Inflammatory macrophage (primary cell): ENCODE results near the gene GALNT9.
"Not testable (repeated sequence)": the region's sequence is repeated elsewhere in the genome, so short reads cannot be mapped to it uniquely, and the experiment has no call there.

Experiments
- DNase-seq, 2 donors: peaks; one replicate each; pipeline ENCODE4 v3.0.0-alpha.2; 2020 to 2022

Gene GALNT9

GRCh38 chr12:132263451-132264049 lies 65.8 kb downstream of the GALNT9 start:
- DNase-seq = no peak

- no peak for DNase-seq
Observed at GRCh38 chr12:132263061-132263360, 66.4 kb downstream of the GALNT9 start.

- no peak for DNase-seq
Observed at GRCh38 chr12:132262256-132263060, 66.9 kb downstream of the GALNT9 start.

- DNase-seq = no peak
Observed at GRCh38 chr12:132261328-132262138, 67.9 kb downstream of the GALNT9 start.

- no peak for DNase-seq
Observed at GRCh38 chr12:132260721-132261120, 68.7 kb downstream of the GALNT9 start.

DNA sequence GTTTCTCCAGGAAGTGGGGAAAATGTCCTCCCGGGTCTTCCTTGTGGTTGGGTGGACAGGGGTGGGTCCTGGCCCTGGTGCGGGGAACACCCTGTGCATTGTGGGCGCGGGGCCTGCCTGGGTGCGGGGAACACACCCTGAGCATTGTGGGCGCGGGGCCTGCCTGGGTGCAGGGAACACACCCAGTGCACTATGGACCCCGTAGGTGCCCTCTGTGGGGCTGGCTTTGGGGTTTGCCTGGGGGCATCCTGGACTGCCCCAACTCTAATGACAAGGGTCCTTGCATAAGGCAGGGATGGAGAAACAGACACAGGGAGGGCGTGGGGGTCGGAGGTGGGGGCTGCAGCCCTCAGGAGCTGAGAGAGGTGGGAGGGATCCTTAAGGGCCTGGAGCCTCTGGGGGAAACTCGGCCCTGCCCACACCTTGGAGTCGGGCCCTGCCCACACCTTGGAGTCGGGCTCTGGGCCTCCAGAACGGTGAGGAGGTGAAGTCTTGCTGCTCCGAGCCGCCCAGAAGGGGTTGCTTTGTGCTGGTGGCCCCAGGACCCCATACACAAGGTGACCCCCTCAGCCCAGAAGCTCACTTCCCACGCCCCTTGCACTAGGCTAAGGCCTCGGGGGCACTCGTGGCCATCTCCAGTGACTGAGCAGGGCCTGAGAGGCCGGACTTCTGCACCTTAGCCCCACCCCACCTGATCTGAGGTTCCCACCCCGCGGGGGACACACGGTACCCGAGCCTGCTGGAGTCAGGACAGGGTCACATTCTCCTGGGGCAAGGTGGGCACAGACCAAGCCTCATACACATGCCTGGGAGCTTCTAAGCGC lies 69.3 kb downstream of the GALNT9 start:
- no peak for DNase-seq

GRCh38 chr12:132259364-132259871 lies 70.0 kb downstream of the GALNT9 start:
- DNase-seq = no peak

GRCh38 chr12:132258543-132258942 lies 70.8 kb downstream of the GALNT9 start:
- no peak for DNase-seq

DNA sequence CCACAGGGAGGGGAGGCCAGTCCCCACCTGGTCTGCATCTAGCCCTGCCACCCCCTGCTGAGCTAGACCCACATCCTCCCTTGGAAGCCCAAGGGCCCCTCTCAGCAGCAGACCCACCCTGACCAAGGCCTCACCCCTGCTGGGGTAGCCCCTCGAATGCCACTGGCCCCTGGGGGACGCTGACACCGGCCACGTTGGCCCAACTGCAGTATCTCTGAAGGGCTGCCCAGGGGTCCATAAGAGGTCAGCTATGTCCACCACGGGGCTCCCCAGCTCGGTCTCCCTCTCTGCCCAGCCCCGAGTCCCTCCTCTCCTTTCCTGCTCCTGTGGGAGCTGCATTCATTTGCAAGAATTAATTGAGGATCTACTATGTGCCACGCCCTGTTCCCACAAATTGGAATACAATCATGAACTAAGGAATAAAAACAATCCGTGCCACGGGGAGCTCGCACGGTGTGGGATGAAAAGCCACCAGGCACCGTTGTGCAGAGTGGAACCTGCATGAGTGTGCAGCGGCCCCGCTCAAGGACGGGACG lies 71.4 kb downstream of the GALNT9 start:
- DNase-seq = no peak

DNA sequence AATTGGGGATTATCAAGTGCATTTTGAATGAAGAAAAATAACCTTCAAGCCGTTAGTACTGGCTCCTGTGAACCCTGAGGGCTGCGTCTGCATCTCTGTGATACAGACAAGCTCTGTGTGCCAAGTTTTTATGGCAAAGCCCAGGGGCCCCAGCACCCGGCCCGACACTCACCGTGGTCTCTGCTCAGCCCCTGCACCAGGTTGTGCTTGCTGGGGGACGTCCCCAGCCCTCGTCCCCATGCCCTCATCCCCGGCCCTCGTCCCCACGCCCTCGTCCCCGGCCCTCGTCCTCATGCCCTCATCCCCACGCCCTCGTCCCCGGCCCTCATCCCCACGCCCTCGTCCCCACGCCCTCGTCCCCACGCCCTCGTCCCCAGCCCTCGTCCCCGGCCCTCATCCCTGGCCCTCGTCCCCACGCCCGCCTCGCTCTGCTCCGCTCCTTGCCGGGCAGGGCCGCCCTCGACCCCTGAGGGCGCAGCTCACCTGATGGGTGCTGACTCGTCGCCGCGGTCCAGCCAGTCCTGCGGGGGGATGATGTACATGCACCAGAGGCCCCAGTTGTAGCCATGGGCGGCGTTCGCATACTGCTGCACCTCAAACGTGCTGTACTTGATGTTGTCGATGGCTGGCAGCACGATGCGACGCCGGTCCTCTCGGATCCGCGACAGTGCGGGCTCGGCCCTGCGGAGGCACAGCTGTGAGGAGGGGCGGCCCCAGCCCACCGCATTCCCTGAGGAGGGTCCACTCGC lies 72.0 kb downstream of the GALNT9 start:
- no peak for DNase-seq

DNA sequence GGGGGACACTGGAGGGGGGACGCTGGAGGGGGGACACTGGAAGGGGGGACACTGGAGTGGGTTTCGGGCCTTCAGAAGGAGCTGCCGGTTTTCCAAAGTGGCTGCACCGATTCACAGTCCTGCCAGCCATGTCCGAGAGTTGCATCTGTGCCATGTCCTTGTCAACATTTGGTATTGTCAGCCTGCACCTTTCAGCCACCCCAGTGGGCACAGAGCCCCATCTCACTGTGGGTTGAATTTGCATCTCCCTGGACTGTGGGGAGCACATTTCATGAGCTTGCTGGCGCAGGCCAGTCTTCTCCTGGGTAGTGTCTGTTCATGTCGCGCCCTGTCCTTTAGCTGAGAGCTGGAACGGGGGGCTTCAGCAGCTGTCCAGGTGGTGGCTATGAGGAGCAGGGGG lies 72.7 kb downstream of the GALNT9 start:
- DNase-seq = no peak

- DNase-seq = no peak
Observed at GRCh38 chr12:132255642-132256041, 73.7 kb downstream of the GALNT9 start.

- no peak for DNase-seq
Observed at GRCh38 chr12:132253698-132254480, 75.5 kb downstream of the GALNT9 start.

DNA sequence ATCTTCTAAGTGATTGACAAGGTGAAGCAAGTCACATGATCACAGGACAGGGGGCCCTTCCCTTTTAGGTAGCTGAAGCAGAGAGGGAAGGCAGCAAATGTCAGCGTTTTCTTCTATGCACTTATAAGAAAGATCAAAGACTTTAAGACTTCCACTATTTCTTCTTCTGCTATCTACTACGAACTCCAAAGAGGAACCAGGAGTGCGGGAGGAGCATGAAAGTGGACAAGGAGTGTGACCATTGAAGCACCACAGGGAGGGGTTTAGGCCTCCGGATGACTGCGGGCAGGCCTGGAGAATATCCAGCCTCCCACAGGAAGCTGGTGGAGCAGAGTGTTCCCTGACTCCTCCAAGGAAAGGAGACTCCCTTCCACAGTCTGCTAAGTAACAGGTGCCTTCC lies 76.4 kb downstream of the GALNT9 start:
- DNase-seq = not testable (repeated sequence)

DNA sequence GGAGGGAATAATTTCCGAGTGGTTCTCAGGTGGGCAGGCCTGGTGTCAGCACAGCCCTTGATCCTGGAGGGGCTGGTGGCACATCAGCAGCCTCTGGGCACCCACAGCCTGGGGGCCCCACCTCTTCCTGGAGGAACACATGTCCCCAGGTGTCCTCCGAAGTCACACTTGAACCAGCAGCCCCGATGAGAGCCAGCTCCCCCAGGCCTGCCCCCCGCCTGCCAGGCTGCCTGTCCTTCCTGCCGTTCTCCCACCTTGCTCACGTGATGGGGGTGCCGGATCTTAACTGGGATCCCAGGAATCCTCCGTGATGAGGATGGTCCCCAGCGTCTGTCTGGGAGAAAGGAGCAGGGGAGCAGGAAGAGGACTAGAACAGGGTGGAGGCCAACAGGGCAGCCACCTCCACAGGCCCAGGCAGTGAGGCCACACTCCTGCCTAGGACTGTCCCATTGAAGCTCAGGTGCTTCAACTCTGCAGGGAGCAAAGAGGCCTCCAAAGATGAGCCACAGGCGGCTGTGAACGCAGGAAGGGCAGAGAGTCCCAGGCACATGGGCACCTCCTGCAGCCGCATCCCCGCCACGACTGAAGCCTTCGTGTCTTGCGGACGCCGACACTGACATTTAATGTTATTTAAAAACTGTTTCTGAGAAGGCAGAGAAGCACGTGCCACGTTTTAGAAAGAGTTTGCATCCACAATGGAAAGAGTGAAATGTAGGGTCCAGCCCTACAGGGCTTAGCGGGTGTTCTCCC lies 77.5 kb downstream of the GALNT9 start:
- no peak for DNase-seq

GRCh38 chr12:132251310-132251709 lies 78.1 kb downstream of the GALNT9 start:
- no peak for DNase-seq

DNA sequence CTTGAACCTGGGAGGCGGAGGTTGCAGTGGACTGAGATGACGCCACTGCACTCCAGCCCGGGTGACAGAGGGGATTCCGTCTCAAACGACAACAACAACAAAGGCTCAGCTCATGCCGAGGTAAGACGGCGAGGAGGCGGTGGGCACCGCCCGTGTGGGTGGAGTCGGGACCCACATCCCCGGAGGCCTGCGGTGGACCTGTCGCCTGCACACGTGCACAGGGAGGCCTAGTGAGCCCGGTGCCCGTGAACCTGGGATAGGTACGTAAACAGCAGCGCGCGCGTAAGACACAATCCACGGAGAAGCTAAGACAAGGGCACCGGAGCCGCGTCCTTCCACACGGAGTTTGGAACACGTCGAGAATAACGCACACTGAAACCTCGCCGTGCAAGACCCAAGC lies 78.7 kb downstream of the GALNT9 start:
- DNase-seq = no peak

DNA sequence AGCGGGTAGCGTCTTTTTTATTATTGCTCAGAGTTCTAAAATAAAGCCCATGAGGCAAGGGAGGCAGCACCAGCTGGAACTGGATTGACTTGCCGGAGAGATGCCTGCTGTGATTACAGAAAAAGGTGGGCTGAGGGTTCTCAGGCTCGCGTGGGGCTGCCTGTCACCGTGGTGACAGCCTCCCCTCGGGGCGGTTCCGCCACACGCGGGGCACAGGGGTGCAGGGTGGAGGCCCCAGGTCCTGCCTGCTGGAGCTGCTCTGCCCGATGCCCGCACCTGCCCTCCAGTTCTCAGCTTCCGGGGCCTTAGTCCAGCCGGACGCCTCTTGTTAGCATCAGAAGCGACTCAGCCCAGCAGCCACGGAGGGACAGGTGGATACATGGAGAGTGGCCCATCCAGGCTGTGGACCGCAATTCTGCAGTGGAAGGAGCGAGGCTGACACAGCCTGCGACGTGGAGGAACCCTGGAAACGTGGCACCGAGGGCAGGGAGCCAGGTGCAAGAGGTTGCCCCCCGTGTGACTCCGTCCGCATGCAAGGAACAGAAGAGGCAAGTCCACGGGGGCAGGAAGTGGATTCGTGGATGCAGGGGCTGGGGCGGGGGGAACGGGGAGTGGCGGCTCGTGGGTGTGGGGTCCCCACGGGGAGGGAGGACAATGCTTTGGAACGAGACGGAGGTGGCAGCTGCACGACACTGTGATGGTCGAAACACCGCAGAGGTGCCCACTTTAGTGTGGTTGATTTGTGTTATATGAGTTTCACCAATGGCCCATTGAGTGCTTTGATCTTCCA lies 79.5 kb downstream of the GALNT9 start:
- DNase-seq = no peak
